ENCODE results near the gene RFX7.

RFX7 gene

DNA sequence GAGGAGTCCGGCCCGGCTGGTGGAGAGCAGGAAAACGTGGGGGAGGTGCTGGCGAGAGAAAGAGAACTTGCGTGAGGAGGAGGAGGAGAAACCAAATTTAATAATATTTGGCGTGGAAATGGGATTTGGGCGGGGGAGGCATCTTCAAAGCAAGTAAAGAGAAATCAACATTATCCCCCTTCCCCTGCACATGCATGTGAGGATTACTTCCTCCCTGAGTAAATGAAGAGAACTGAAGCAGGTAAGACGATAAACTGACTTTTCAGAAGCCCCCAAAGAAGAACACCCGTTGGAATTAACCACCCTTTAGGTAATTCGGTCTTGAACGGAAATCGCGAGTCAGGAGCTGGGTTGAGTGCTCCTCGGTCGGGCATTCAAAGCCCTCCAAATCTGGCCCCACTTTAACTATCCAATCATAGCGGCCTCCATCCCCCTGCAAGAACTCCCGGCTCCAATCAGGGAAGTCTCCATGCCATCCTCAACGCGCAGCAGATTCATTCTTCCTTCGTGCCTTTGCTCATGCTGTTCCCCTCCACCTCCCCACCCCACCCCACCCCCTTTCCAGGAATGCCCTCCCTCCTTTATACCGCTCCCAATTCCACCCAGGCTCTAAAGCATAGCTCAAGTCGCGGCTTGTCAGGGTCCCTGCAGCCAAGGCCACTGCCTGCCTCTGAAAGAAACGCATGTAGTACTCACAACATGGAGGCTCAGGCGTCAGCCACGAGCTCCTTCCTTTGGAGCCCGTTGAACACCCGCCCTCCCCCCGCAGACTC is 545 bp upstream of the RFX7 start:
- no peak for DNase-seq (ENCODE audit: low read depth)

DNA sequence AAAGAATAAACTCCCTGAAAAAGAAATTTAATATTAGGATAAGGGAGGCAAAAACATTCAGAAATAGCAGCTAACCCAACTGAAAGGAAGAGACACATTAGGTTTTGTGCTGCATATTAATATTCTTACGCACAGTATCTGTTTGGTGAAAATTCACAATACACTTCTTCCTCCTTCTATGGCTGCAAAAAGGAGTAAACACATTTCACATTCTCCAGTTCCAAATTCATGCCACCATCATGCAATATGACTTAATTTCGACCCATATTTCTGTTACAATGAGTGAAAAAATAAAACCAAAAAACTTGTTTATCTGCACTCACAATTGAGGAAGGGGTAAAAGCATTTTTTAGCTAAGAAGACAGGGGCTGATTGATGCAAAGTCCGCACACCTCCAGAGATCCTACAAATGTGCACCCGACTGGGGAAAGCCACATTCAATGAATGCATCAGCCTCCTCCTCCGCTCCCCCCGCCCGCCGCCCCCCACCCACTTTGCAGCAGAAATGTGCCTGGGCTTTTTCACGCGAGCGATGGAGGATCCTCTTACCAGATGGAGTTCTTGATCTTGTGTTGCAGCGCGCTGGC is 1.0 kb downstream of the RFX7 start:
- no peak for DNase-seq (ENCODE audit: low read depth)

DNA sequence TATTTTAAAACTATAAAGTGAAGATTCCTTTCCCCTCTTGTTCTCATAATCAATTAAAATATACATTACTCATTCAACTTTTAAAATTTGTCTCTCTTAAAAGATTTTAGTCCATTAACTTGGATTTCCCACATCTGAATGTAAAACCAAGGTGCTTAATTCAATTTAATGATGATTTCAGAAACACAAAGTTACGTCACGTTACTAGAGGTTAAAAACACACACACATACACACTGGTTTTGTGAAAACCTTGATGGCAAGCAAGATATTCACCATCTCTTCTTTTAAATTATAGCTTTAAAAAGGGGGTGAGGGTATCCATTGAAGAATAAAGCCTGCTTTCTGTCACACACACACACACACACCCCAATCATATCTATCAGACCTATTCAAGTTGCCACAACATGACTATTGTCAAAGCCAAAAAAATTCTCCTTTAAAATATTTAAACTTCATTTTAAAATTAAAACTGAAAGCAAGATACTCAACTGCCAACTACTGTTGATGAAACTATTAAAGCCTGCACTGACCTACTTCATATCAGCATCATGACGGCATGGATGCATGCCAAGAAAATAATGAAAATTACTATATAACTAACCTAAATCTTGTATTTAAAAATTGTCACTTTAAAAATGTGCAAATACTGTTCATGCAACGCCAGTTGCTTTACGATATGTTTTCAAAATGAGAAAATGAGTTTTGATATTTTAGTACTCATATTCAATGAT is 2.1 kb downstream of the RFX7 start:
- no peak for DNase-seq (ENCODE audit: low read depth)

- no peak for DNase-seq (ENCODE audit: low read depth)
These were observed 3.3 kb downstream of the RFX7 start for GRCh38 chr15:56240390-56240789.

DNA sequence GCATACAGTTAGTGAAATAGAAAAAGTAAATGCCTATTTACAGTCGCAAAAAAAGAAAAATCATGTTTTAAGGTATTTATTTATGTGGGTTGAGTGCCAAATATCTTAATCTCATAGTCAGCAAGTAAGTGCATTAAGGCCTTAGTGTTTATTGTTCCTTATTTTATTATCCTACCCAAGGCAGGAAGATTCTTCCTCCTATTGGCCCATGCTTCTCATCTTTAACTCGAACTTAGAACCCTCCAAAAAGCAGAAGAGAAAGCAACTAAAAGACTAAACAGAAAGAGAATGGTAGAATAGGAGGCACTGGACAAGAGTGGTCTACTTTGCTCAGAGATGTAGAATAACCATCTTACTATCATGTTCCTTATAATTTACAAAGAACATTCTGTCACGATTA is 7.5 kb downstream of the RFX7 start:
- DNase-seq (ENCODE audit: low read depth): no peak

GRCh38 chr15:56234804-56235203 is 8.9 kb downstream of the RFX7 start:
- DNase-seq (ENCODE audit: low read depth): no peak

DNA sequence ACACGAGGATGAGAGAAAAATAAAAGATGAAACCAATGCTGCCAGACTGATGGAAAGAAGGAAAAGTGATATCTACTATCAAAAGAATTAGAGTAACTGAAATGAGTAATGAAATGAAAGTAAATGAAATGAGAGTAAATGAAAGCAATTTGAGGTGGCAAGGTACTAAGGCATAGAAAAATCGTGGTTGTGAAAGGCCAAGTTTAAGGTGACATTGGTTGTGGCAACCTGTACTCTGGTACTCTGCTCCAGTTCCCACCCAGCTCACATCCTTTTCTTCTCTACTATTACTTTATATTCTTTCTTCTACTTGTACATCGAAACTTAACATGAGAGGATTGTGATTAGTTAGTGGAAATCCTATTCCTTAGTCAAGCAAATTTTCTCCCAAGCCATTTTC is 10.1 kb downstream of the RFX7 start:
- no peak for DNase-seq (ENCODE audit: low read depth)

GRCh38 chr15:56232058-56232457 is 11.6 kb downstream of the RFX7 start:
- no peak for DNase-seq (ENCODE audit: low read depth)

DNA sequence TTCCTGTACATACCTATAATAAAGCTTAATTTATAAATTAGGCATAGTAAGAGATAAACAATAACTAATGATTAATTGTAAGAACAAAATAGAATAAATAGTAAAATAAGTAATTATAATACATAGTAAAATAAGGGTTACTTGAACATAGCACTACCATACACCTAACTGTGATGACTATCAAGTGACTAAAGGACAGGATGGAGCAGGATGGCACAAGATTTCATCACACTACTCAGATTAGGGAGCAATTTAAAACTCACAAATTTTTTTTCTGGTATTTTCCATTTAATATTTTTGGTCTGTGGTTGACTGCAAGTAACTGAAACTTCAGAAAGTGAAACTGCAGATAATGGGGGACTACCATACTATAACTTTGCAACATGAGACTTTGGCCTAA is 14.8 kb downstream of the RFX7 start:
- no peak for DNase-seq (ENCODE audit: low read depth)

DNA sequence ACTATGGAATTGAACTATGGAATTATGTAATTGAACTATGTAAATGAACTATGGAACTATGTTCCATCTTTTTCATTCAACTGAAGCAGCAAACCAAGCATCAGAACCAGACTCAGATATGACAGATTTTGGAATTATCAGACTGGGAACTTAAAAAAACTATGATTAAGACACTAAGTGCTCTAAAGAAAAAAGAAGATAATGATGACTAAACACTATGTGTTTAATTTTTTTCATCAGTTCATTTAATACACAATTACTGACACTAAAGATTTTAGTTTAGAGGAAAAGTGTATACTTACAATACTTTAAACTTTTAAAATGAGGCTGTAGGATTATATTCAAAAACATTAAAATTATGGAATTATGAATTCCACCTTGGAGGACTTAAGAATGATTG is 15.3 kb downstream of the RFX7 start:
- no peak for DNase-seq (ENCODE audit: low read depth)

- no peak for DNase-seq (ENCODE audit: low read depth)
These were observed 15.9 kb downstream of the RFX7 start for GRCh38 chr15:56227780-56228179.

DNA sequence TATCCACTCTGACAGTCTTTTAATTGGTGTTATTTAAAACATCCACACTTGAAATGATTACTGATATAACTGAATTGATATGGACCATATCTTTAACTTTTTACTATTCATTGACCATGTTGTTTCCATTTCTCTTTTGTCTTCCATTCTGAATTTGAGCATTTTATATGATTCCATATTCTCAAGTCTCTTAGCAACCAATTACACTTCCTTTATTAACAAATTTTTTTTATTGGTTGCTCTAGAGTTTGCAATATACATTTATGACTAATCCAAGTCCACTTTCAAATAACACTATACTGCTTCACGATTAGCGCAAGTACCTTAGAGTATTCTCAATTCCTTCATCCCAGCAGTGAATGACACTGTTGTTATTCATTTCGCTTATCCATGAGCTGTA is 16.4 kb downstream of the RFX7 start:
- no peak for DNase-seq (ENCODE audit: low read depth)

DNA sequence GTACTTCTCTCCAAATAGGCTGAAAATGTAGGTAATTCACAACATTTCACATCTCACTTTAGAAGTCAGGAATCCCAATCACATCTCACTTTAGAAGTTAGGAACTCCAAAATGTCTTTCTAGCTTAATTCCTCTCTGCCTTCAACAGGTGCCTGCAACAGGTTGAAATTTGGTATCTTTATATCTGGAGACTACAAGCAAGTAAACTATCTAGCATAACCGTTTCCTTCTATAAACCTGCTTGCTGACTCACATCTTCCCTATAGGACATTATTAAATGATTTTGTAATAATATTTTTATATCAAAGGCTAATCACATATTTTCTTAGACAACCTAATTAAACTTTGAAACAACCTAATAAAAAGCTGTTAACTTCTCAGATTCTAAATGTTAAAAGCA is 18.2 kb downstream of the RFX7 start:
- no peak for DNase-seq (ENCODE audit: low read depth)

- no peak for DNase-seq (ENCODE audit: low read depth)
These were observed 21.4 kb downstream of the RFX7 start for GRCh38 chr15:56222302-56222701.

DNA sequence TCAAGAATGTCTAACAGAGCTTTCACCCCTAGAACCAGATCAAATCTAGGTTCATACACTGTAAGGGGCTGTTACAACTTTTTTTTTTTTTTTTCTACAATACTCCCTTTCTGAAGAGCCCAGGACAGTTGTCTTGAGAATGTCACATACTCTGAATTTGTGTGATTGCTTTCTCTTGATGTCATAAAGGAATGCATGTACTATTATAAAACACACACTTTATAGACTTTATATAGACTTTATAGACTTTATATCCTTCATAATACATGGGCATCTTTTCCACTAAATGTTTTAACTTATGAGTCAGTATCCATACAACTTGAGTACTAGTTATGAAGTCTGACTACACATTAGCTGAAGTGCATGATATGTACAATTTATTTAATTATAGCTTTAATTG is 26.3 kb downstream of the RFX7 start:
- DNase-seq (ENCODE audit: low read depth): no peak

DNA sequence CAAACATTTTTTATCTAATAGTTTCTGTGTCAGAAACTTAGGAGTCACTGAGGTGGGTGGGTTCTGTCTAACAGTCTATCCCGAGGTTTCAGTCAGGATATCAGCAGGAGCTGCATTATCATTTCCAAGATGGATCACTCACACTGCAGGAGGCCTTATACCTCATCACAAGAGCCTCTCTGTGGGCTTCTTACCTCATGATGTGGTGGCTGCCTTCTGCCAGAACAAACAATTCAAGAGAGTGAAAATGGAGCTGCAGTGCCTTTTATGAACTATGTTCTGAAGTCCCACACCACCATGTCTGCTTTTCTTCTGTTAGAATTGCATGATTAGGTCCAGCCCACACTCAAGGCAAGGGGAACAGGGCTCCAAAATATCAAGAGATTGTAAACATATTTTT is 27.9 kb downstream of the RFX7 start:
- no peak for DNase-seq (ENCODE audit: low read depth)

DNA sequence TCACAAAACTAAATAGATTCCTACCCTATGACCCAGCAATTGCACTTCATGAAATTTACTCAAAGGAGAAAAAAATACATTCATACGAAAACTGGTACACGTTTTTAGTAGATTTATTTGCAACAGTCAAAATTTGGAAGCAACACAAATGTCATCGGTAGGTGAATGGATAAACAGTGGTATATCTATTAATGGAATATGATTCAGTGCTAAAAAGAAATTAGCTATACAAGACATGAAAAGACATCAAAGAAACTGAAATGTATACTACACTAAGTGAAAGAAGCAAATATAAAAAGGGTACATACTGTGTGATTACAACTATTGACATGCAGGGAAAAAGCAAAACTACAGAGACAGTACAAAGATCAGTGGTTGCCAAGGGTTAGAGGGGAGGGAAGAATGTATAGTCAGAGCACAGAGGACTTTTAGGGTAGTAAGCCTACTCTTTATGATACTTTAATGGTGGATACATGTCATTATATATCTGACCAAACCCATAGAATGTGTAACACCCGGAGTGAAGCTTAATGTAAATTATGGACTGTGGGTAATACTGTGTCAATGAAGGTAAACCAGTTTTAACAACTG is 31.6 kb downstream of the RFX7 start:
- no peak for DNase-seq (ENCODE audit: low read depth)

- no peak for DNase-seq (ENCODE audit: low read depth)
These were observed 32.6 kb downstream of the RFX7 start for GRCh38 chr15:56211064-56211463.

- DNase-seq (ENCODE audit: low read depth): no peak
These were observed 35.0 kb downstream of the RFX7 start for GRCh38 chr15:56208641-56209155.

DNA sequence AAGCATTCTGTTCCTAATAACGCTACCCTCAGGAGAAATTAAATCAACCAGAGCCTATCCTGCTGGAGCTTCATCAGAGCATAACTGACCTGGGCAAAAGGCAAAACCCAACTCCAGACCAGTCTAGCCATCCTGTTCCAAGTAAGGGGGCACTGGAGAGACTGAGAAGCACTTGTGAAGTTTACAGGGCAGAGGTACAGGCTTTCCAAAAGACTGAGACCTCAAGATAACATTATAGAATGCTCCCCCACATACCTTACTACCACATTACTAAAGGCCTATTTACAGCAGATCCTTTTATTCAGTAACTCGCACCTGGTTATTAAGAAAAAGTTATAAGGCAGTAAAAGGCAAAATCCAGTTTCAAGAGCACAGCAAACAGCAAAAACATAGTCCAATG is 35.5 kb downstream of the RFX7 start:
- DNase-seq (ENCODE audit: low read depth): no peak

- DNase-seq (ENCODE audit: low read depth): no peak
These were observed 36.0 kb downstream of the RFX7 start for GRCh38 chr15:56207711-56208110.

DNA sequence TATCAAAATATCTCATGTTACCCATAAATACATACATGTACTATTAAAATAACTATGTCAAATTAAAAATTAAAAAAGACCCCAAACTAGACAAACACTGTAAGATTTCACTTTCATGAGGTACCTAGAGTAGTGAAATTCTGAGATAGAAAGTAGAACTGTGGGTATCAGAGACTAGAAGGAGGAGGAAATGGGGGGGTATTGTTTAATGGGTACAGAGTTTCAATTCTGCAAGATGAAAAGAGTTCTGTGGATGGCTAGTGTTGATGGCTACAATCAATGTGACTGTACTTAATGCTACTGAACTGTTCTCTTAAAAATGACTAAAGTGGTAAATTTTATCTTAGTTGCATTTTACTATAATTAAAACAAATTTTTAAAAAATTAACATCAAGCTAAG is 36.6 kb downstream of the RFX7 start:
- no peak for DNase-seq (ENCODE audit: low read depth)
